K562 (cell line): ENCODE results near the gene SERP1. TPM values are rescaled to one million over a fixed set of nuclear protein-coding genes. Genes with fewer than 3 reads are reported as not detected.
A peak's percentile ranks its signal among the peaks of the same experiment; 100 is the strongest.

Experiments used
- ARID4B ChIP-seq: sonication (generic); formaldehyde crosslinking; IDR thresholded peaks from 2 replicates; pipeline ENCODE4 v1.8.0; 2022; ENCODE audit warnings: mild to moderate bottlenecking, missing genetic modification reagents
- BDP1 ChIP-seq: IDR thresholded peaks from 3 replicates; pipeline ENCODE4 v1.6.1; 2011; ENCODE audit not compliant: insufficient read length, insufficient read depth
- CEBPZ ChIP-seq: fragments of 150-350 bp; IDR thresholded peaks from 2 replicates; pipeline ENCODE4 v1.6.1; 2014; ENCODE audit warnings: low read depth, mild to moderate bottlenecking, low read length, borderline replicate concordance
- DLX4 ChIP-seq: fragments of 250-450 bp; sonication (Bioruptor Pico); IDR thresholded peaks from 2 replicates; pipeline ENCODE4 v1.6.1; 2021; ENCODE audit warnings: mild to moderate bottlenecking
- DPF2 ChIP-seq: fragments of 450-650 bp; IDR thresholded peaks from 2 replicates; pipeline ENCODE4 v1.6.1; 2016
- HNRNPK ChIP-seq: fragments of 200-400 bp; formaldehyde crosslinking; IDR thresholded peaks from one replicate; pipeline ENCODE4 v1.6.1; 2018; ENCODE audit warnings: mild to moderate bottlenecking, low read depth, low read length; ENCODE audit not compliant: poor library complexity, severe bottlenecking
- MLLT1 ChIP-seq, 2 experiments: fragments of 450-650 bp; IDR thresholded peaks; 2 replicates each; pipeline ENCODE4 v1.6.1; 2016
- MNT ChIP-seq, 2 experiments: fragments of 450-650 bp; conservative IDR thresholded peaks; 2 replicates each; pipeline ENCODE4 v1.6.1; 2017; ENCODE audit warnings: mild to moderate bottlenecking in 2 of 2, moderate library complexity in 2 of 2
- NFXL1 ChIP-seq: fragments of 450-650 bp; formaldehyde crosslinking; IDR thresholded peaks from 2 replicates; pipeline ENCODE4 v1.4.0; 2021; ENCODE audit warnings: mild to moderate bottlenecking
- RFX5 ChIP-seq: IDR thresholded peaks from 2 replicates; pipeline ENCODE4 v1.6.1; 2011; ENCODE audit warnings: low read depth, mild to moderate bottlenecking, improper control_type of control experiment, low read length
- SMARCE1 ChIP-seq: fragments of 450-650 bp; IDR thresholded peaks from 2 replicates; pipeline ENCODE4 v1.7.1; 2016; ENCODE audit warnings: mild to moderate bottlenecking
- SUPT5H ChIP-seq: fragments of 450-650 bp; IDR thresholded peaks from 2 replicates; pipeline ENCODE4 v1.6.1; 2016
- TCF3 ChIP-seq: sonication (generic); formaldehyde crosslinking; IDR thresholded peaks from 2 replicates; pipeline ENCODE4 v1.4.0; 2020; ENCODE audit warnings: mild to moderate bottlenecking, missing genetic modification reagents
- TFAM ChIP-seq: fragments of 250-450 bp; sonication (Bioruptor Pico); conservative IDR thresholded peaks from 2 replicates; pipeline ENCODE4 v1.5.0; 2021; ENCODE audit warnings: mild to moderate bottlenecking, moderate library complexity
- ZNF133 ChIP-seq: fragments of 250-450 bp; sonication (Bioruptor Pico); IDR thresholded peaks from 2 replicates; pipeline ENCODE4 v1.4.0; 2020; ENCODE audit warnings: mild to moderate bottlenecking
- ZNF134 ChIP-seq: fragments of 250-450 bp; sonication (Bioruptor Pico); conservative IDR thresholded peaks from 2 replicates; pipeline ENCODE4 v1.4.0; 2020
- polyA plus RNA-seq, 8 experiments: library from polyadenylated mRNA; depleted of rRNA in 4 of 8; stranded (reverse) in 5 of 8; unstranded in 3 of 8; fragments of >200 nt; fragmentation: Nextera tagmentation in 2 of 8; fragmentation: Illumina TruSeq in 1 of 8; extraction: Ambion mirVana in 2 of 8; extraction: Trizol in 1 of 8; gene quantifications; 2 replicates each; pipeline versions ENCODE4 v1.2.1 to v1.2.3, GENCODE V29; 2011 to 2014; ENCODE audit warnings: inconsistent platforms in 1 of 8, missing spikeins in 1 of 8
- total RNA-seq, 7 experiments: library from RNA; depleted of rRNA in 6 of 7; stranded (reverse); fragments of >200 nt in 6 of 7; fragmentation: Illumina TruSeq in 2 of 7; extraction: Trizol in 2 of 7; gene quantifications; 2 replicates each; pipeline versions ENCODE4 v1.2.1 to v1.2.3, GENCODE V29; 2011 to 2021; ENCODE audit warnings: low replicate concordance in 1 of 7

Gene SERP1
- total and polyA plus RNA-seq, 9 of the 15 experiments (the other 6 are each of a cell fraction or from before 2014, with no cell fraction given), result 38.6 to 443 (median 121) TPM

- TF ChIP-seq ARID4B (CRISPR knock-in tag) (peak; percentile 77), CEBPZ (no peak), DLX4 (CRISPR knock-in tag) (no peak), MLLT1 (IDR thresholded peaks at IDR 0.05) (peak in 1 of 2 experiments; percentile 68; a peak in 1 of 4 replicates), NFXL1 (no peak), HNRNPK (no peak), SUPT5H (peak; percentile 92), TCF3 (CRISPR knock-in tag) (peak; percentile 41), MNT (conservative IDR thresholded peaks at IDR 0.05) (peak; percentile 93 to 97), ZNF134 (no peak), BDP1 (no peak), SMARCE1 (no peak), TFAM (CRISPR knock-in tag) (no peak), RFX5 (0 out of 2 replicates have a peak, but pooled peaks have one; percentile 3), DPF2 (no peak), ZNF133 (CRISPR knock-in tag) (no peak)
Observed at GRCh38 chr3:150546226-150547044, at the start of gene SERP1, which contains the start of gene EIF2A (continued).
